ENCODE data around the gene HBM. TPM values are rescaled to one million over a fixed set of nuclear protein-coding genes. Genes with fewer than 3 reads are reported as not detected.
"Not testable (repeated sequence)": the region's sequence is repeated elsewhere in the genome, so short reads cannot be mapped to it uniquely, and the experiment has no call there.

The HBM gene
- total and polyA plus RNA-seq, 11 donors = 0.54 to 0.62 (median 0.58) TPM; not detected in 7

DNA sequence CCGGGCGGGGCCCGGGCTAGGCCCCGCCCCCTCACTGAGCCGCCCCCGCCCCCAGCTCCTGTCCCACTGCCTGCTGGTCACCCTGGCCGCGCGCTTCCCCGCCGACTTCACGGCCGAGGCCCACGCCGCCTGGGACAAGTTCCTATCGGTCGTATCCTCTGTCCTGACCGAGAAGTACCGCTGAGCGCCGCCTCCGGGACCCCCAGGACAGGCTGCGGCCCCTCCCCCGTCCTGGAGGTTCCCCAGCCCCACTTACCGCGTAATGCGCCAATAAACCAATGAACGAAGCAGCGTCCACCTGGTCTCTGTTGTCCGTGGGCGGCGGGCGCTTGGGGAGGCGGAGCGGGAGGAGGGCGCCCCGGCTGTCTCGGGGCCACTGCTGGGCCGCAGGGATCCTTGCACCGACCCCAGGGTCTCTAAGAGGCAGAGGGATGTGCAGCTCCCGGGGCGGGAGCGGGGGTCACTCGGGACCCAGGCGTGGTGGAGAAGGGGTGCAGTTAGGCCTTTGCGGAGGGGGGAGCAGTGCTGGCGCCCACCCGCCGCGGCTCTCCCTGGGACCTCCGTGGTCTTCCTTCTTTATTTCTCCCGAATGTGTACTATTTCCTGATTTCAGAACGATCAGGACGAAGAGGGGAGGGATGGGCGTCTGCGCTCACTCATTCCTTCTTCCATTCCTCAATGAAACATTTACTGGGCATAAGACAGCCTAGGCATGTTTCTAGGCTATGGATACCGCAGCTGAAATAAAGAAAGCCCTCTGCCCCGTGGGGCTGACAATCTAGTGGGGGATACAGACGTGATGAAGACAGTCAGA is 11.4 kb upstream of the HBM start:
- H3K36me3 ChIP-seq = no peaks in the 10 kb centered on the region
- DNase-seq (peak in 2 of 5 donors; percentile 32 to 64), ATAC-seq (peak in 2 of 4 donors; percentile 34 to 58)
- H3K4me1 ChIP-seq = peaks cover 0 to 10% (median 8%) of the 10 kb centered on the region in 12 donors
- peaks cover 0 to 46% (median 29%) of the 10 kb centered on the region in 9 donors for H3K27me3 ChIP-seq
- TF ChIP-seq, protein P1, sequence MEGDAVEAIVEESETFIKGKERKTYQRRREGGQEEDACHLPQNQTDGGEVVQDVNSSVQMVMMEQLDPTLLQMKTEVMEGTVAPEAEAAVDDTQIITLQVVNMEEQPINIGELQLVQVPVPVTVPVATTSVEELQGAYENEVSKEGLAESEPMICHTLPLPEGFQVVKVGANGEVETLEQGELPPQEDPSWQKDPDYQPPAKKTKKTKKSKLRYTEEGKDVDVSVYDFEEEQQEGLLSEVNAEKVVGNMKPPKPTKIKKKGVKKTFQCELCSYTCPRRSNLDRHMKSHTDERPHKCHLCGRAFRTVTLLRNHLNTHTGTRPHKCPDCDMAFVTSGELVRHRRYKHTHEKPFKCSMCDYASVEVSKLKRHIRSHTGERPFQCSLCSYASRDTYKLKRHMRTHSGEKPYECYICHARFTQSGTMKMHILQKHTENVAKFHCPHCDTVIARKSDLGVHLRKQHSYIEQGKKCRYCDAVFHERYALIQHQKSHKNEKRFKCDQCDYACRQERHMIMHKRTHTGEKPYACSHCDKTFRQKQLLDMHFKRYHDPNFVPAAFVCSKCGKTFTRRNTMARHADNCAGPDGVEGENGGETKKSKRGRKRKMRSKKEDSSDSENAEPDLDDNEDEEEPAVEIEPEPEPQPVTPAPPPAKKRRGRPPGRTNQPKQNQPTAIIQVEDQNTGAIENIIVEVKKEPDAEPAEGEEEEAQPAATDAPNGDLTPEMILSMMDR (IDR thresholded peaks at IDR 0.05) = no peak
- no peak for TF ChIP-seq POLR2A (IDR thresholded peaks at IDR 0.05)
- H3K27ac ChIP-seq = no peak overlapping the region
- no peaks in the 10 kb centered on the region for H3K9me3 ChIP-seq
- intact Hi-C loops (cut with DNase I) = no loop called here
- 1 to 3% (median 2%) methylated on average over 23 to 53 of the region's 59 CpGs for WGBS, 4 donors
- peak overlapping the region; percentile 22 to 58 (median 50) for H3K4me3 ChIP-seq

DNA sequence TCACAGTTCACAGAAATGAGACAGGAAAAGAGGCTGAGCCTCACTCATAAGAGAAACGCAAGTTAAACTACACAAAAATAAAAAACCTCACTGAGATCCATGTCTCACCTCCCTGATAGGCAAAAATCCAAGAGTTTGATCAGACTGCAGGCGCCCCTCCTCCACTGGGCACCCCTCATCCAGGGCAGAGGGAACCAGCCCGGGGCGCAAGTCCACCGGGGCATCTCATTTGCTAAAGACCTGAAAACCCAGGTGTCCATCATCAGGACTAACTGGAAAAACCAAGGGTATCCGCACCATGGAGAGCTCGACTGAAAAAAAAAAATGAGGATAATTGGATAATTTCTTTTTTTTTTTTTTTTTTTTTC is 10.8 kb upstream of the HBM start:
- 65 to 73% (median 69%) methylated on average over 7 of the region's 7 CpGs for WGBS, 4 donors
- Histone ChIP-seq H3K27me3 (peaks cover 0 to 45% (median 29%) of the 10 kb centered on the region in 9 donors), H3K36me3 (no peaks in the 10 kb centered on the region), H3K4me3 (peak overlapping the region in 9 of 12 donors; percentile 22 to 58 (median 50)), H3K9me3 (no peaks in the 10 kb centered on the region), H3K4me1 (peaks cover 0 to 10% (median 8%) of the 10 kb centered on the region in 12 donors), H3K27ac (no peak overlapping the region)
- intact Hi-C loops (cut with DNase I) = no loop called here
- ATAC-seq (no peak), DNase-seq (no peak)
- no peak for TF ChIP-seq POLR2A (IDR thresholded peaks at IDR 0.05)
- TF ChIP-seq, protein P1 (IDR thresholded peaks at IDR 0.05) = no peak

GRCh38 chr16:159136-159849 is 6.5 kb upstream of the HBM start:
- H3K9me3 ChIP-seq = no peaks in the 10 kb centered on the region
- intact Hi-C loops (cut with DNase I) = no loop called here
- DNase-seq (no peak), ATAC-seq (no peak)
- 40 to 46% (median 44%) methylated on average over 6 of the region's 6 CpGs for WGBS, 4 donors
- peaks cover 0 to 9% (median 7%) of the 10 kb centered on the region in 12 donors for H3K4me1 ChIP-seq
- TF ChIP-seq, protein P1 (IDR thresholded peaks at IDR 0.05) = no peak
- no peak for TF ChIP-seq POLR2A (IDR thresholded peaks at IDR 0.05)
- H3K4me3 ChIP-seq = no peak overlapping the region
- no peak overlapping the region for H3K27ac ChIP-seq
- H3K27me3 ChIP-seq = peaks cover 0 to 44% (median 28%) of the 10 kb centered on the region in 9 donors
- no peaks in the 10 kb centered on the region for H3K36me3 ChIP-seq

GRCh38 chr16:160242-160641 is 5.5 kb upstream of the HBM start:
- peaks cover 2 to 38% (median 22%) of the 10 kb centered on the region in 9 donors for H3K27me3 ChIP-seq
- H3K27ac ChIP-seq; DNase-seq; H3K4me1 ChIP-seq; H3K4me3 ChIP-seq; intact Hi-C loops (cut with DNase I); ATAC-seq; H3K9me3 ChIP-seq; H3K36me3 ChIP-seq: not testable (repeated sequence)
- 70 to 93% (median 77%) methylated on average over 5 to 20 of the region's 20 CpGs for WGBS, 4 donors

Data from heart left ventricle (tissue), 16 donors.